ENCODE measurements around the gene GRK2. TPM values are rescaled to one million over a fixed set of nuclear protein-coding genes. Genes with fewer than 3 reads are reported as not detected.

GRK2 gene
- total and polyA plus RNA-seq, 2 of the 8 experiments (the other 6 are each of a cell fraction or from before 2014, with no cell fraction given): 47.3 to 49.7 TPM

DNA sequence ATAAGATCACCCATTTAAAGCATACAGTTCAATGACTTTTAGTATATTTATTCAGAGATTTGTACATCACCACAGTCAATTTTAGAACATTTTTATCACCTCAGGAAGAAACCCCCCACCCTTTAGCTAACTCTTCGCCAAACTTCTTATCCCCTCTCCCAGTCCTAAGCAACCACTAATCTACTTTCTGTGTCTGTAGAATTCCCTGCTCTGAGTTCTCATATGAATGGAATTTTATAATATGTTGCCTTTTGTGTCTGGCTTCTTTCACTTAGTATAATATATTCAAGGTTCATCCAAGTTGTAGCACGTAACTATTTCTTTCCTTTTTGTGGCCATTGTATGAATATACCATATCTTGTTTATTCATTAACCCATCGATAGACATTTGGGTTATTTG is 26.4 kb downstream of the GRK2 start (continued):
- TF ChIP-seq, protein P1, sequence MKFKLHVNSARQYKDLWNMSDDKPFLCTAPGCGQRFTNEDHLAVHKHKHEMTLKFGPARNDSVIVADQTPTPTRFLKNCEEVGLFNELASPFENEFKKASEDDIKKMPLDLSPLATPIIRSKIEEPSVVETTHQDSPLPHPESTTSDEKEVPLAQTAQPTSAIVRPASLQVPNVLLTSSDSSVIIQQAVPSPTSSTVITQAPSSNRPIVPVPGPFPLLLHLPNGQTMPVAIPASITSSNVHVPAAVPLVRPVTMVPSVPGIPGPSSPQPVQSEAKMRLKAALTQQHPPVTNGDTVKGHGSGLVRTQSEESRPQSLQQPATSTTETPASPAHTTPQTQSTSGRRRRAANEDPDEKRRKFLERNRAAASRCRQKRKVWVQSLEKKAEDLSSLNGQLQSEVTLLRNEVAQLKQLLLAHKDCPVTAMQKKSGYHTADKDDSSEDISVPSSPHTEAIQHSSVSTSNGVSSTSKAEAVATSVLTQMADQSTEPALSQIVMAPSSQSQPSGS (IDR thresholded peaks at IDR 0.05; ENCODE audit: low read length): no peak
- no peak for TF ChIP-seq KDM1A (IDR thresholded peaks at IDR 0.05; ENCODE audit: borderline replicate concordance, low read length)
- TF ChIP-seq SP4 (IDR thresholded peaks at IDR 0.05; ENCODE audit: low read length): no peak
- no peak for TF ChIP-seq EGR1 (IDR thresholded peaks at IDR 0.05; ENCODE audit: borderline replicate concordance, low read depth, low read length)
- no peak for TF ChIP-seq CEBPB (IDR thresholded peaks at IDR 0.05; ENCODE audit: low read depth, low read length)
- TF ChIP-seq KDM4A (IDR thresholded peaks at IDR 0.05; ENCODE audit: low read depth, low read length, severe bottlenecking): no peak
- no peak for TF ChIP-seq RXRA (IDR thresholded peaks at IDR 0.05; ENCODE audit: insufficient read depth, low read depth, low read length)
- TF ChIP-seq GTF2F1 (IDR thresholded peaks at IDR 0.05; ENCODE audit: borderline replicate concordance, low read depth, low read length): no peak

All from H1 (cell line).